H1 (cell line): ENCODE results near the gene CRACDL. TPM values are rescaled to one million over a fixed set of nuclear protein-coding genes. Genes with fewer than 3 reads are reported as not detected.

Source experiments
- ATF2 ChIP-seq: IDR thresholded peaks from 2 replicates; pipeline ENCODE4 v1.6.1; 2012; ENCODE audit warnings: low read length, inconsistent platforms
- CHD7 ChIP-seq: fragments of 300-600 bp; sonication (generic); IDR thresholded peaks from 2 replicates; pipeline ENCODE4 v1.7.1; 2012; ENCODE audit warnings: low read length, moderate library complexity, mild to moderate bottlenecking, inconsistent platforms; ENCODE audit not compliant: insufficient replicate concordance
- CTBP2 ChIP-seq: IDR thresholded peaks from 2 replicates; pipeline ENCODE4 v1.7.0; 2011; ENCODE audit warnings: borderline replicate concordance, mild to moderate bottlenecking, moderate library complexity, mixed read lengths, low read length; ENCODE audit not compliant: insufficient read depth, insufficient read length
- JUND ChIP-seq: IDR thresholded peaks from 2 replicates; pipeline ENCODE4 v1.6.1; 2011; ENCODE audit warnings: mild to moderate bottlenecking, improper control_type of control experiment, low read length
- KDM4A ChIP-seq: IDR thresholded peaks from one replicate; pipeline ENCODE4 v1.7.1; 2012; ENCODE audit warnings: low read depth, mild to moderate bottlenecking, moderate library complexity, low read length, inconsistent platforms; ENCODE audit not compliant: severe bottlenecking
- NRF1 ChIP-seq: IDR thresholded peaks from 2 replicates; pipeline ENCODE4 v1.6.1; 2011; ENCODE audit warnings: mild to moderate bottlenecking, low read depth, low read length, improper control_type of control experiment
- TAF7 ChIP-seq: optimal IDR thresholded peaks from 2 replicates; pipeline ENCODE3; 2011; ENCODE audit warnings: low read depth, mild to moderate bottlenecking, inconsistent platforms, low read length, moderate library complexity, borderline replicate concordance
- TCF12 ChIP-seq: IDR thresholded peaks from 2 replicates; pipeline ENCODE4 v1.6.1; 2011; ENCODE audit warnings: low read depth, mild to moderate bottlenecking, low read length
- TEAD4 ChIP-seq: IDR thresholded peaks from 2 replicates; pipeline ENCODE4 v1.6.1; 2012; ENCODE audit warnings: low read depth, low read length, inconsistent platforms, mixed read lengths
- polyA plus RNA-seq, 7 experiments: library from polyadenylated mRNA; depleted of rRNA in 3 of 7; stranded (reverse) in 5 of 7; unstranded in 2 of 7; fragments of >200 nt in 5 of 7; fragments of 200-250 nt in 2 of 7; gene quantifications; 1 replicate in 5 of 7; 2 replicates in 1 of 7; 4 replicates in 1 of 7; pipeline versions ENCODE4 v1.2.1 to v1.2.3, GENCODE V29; 2011 to 2013; ENCODE audit warnings: missing spikeins in 2 of 7, mixed read lengths in 2 of 7
- total RNA-seq: library from RNA; stranded (reverse); fragmentation: NEBNext Ultra II Directional; extraction: Animal tissue kit (Norgen Biotek cat#: 25700); gene quantifications from 2 replicates; pipeline ENCODE4 v1.2.1, GENCODE V29; 2021

CRACDL gene
- total and polyA plus RNA-seq, 2 of the 8 experiments (the other 6 are each of a cell fraction or from before 2014, with no cell fraction given), result 0.07 to 0.38 TPM

GRCh38 chr2:98804265-98804650 is 131.8 kb downstream of the CRACDL start (continued):
- TF ChIP-seq CHD7 (no peak), TEAD4 (no peak), JUND (no peak), KDM4A (no peak), TAF7 (no peak), ATF2 (no peak), TCF12 (no peak), NRF1 (no peak), CTBP2 (no peak)
- TF ChIP-seq, all 59 proteins: peak for 0
